ENCODE measurements around the gene CYP4F11.

DNA sequence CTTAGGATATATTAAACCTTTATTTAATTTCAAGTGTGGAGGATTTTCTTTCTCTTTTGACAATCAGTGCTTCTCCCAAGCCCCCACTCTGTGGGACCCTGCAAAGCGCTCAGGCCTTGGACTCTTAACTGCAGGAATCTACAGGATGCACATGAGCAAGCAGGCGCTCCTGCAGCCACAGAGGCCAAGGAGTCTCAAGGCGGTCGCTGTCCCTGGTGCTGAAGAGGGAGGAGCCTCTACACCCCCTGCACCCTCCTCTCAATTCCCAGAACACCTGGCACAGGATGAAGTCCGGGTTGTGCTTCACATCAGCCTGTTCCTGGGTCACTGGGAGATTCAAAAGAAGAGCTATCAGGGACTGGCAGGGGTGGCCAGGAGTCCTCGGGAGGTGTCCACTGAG is 28.0 kb upstream of the CYP4F11 start:
- TF ChIP-seq POLR2A (IDR thresholded peaks at IDR 0.05; ENCODE audit: low read length): no peak
- TF ChIP-seq GATA1 (IDR thresholded peaks at IDR 0.05; ENCODE audit: low read depth, low read length): no peak
